HepG2 (cell line): Measurements from ENCODE around the gene LBX2. TPM values are rescaled to one million over a fixed set of nuclear protein-coding genes. Genes with fewer than 3 reads are reported as not detected.

Source experiments
- HDAC2 ChIP-seq: sonication (generic); formaldehyde crosslinking; IDR thresholded peaks from 2 replicates; pipeline ENCODE4 v1.4.0; 2020; ENCODE audit warnings: missing genetic modification reagents
- MAFF ChIP-seq: IDR thresholded peaks from 2 replicates; pipeline ENCODE4 v1.6.1; 2011; ENCODE audit warnings: low read depth, low read length, improper control_type of control experiment
- MAX ChIP-seq: IDR thresholded peaks from 2 replicates; pipeline ENCODE4 v1.6.1; 2012; ENCODE audit warnings: inconsistent platforms
- MIXL1 ChIP-seq: IDR thresholded peaks from 2 replicates; pipeline ENCODE4 v1.6.1; 2016
- PRDM4 ChIP-seq: sonication (generic); formaldehyde crosslinking; IDR thresholded peaks from 2 replicates; pipeline ENCODE4 v1.9.0; 2021; ENCODE audit warnings: missing genetic modification reagents, borderline replicate concordance
- RAD21 ChIP-seq: fragments of 450-650 bp; formaldehyde crosslinking; IDR thresholded peaks from 2 replicates; pipeline ENCODE4 v1.5.0; 2020; ENCODE audit warnings: mild to moderate bottlenecking
- SP2 ChIP-seq: sonication (generic); formaldehyde crosslinking; IDR thresholded peaks from 2 replicates; pipeline ENCODE4 v1.5.1; 2020; ENCODE audit warnings: mild to moderate bottlenecking, missing genetic modification reagents
- TIGD3 ChIP-seq: sonication (generic); formaldehyde crosslinking; IDR thresholded peaks from 2 replicates; pipeline ENCODE4 v1.5.1; 2020; ENCODE audit warnings: mild to moderate bottlenecking, missing genetic modification reagents, borderline replicate concordance
- ZNF749 ChIP-seq: sonication (generic); formaldehyde crosslinking; IDR thresholded peaks from 2 replicates; pipeline ENCODE4 v1.8.0; 2022; ENCODE audit warnings: mild to moderate bottlenecking, missing genetic modification reagents, moderate library complexity, borderline replicate concordance
- ZNF777 ChIP-seq: sonication (generic); formaldehyde crosslinking; IDR thresholded peaks from 2 replicates; pipeline ENCODE4 v1.4.0; 2020; ENCODE audit warnings: missing genetic modification reagents
- polyA plus RNA-seq, 8 experiments: library from polyadenylated mRNA; depleted of rRNA in 3 of 8; stranded (reverse) in 7 of 8; unstranded in 1 of 8; fragments of >200 nt; fragmentation: Illumina TruSeq in 4 of 8; extraction: Trizol in 4 of 8; gene quantifications; 2 replicates each; pipeline versions ENCODE4 v1.2.1 to v1.2.3, GENCODE V29; 2011 to 2016; ENCODE audit warnings: low read depth in 4 of 8, missing spikeins in 1 of 8, mixed read lengths in 1 of 8; ENCODE audit not compliant: insufficient read depth in 1 of 8
- total RNA-seq, 5 experiments: library from RNA; depleted of rRNA; stranded (reverse); fragments of >200 nt; fragmentation: Illumina TruSeq; extraction: Trizol; gene quantifications; 2 replicates each; pipeline ENCODE4 v1.2.3, GENCODE V29; 2016; ENCODE audit warnings: low read depth in 1 of 5

LBX2 gene
- total and polyA plus RNA-seq, 2 of the 13 experiments (the other 11 are each of a cell fraction or from before 2014, with no cell fraction given), result 6.4 to 8.1 TPM

- TF ChIP-seq PRDM4 (CRISPR knock-in tag) (no peak), SP2 (CRISPR knock-in tag) (no peak), ZNF777 (no peak), TIGD3 (CRISPR knock-in tag) (no peak), MIXL1 (CRISPR knock-in tag) (no peak), ZNF749 (CRISPR knock-in tag) (no peak), MAX (no peak), MAFF (peak; percentile 71), RAD21 (CRISPR knock-in tag) (peak; percentile 59; the same call in 1 of the 2 replicates), HDAC2 (no peak)
These were observed 32.8 kb upstream of the LBX2 start (continued) for GRCh38 chr2:74532222-74532621.
